IMR-90 (cell line): ENCODE measurements around the gene ACVR1. TPM values are rescaled to one million over a fixed set of nuclear protein-coding genes. Genes with fewer than 3 reads are reported as not detected.

Source experiments
- ATAC-seq: fragments of 200-7000 bp; cut with Tn5 transposase; 2 replicates; pipeline ENCODE4 v1.9.1; 2020; ENCODE audit warnings: low read depth, mild to moderate bottlenecking, moderate library complexity
- BruUV-seq: library from RNA; stranded (reverse); fragments of 400-500 nt; replicated peaks from 2 replicates; lab custom pipeline; 2021; lab: Mats Ljungman, UMichigan
- CTCF ChIA-PET: fragments of 300-600 bp; formaldehyde crosslinking; extraction: SDS; loops from one replicate; lab custom pipeline; 2021; ENCODE audit warnings: antibody characterized with exemption; lab: Yijun Ruan, JAX
- POLR2A ChIA-PET: fragments of 300-600 bp; sonication (Branson Sonifier 250); formaldehyde crosslinking; loops from one replicate; lab custom pipeline; 2022; ENCODE audit warnings: antibody characterized with exemption; ENCODE audit not compliant: unreplicated experiment; lab: Charles Lee
- DNase-seq: peaks from one replicate; pipeline ENCODE4 v3.0.0; 2013
- H2AFZ ChIP-seq: replicated peaks from 2 replicates; pipeline ENCODE3; 2013; ENCODE audit warnings: low read length, mild to moderate bottlenecking; ENCODE audit not compliant: poor library complexity
- H2AK5ac ChIP-seq: 2 replicates; pipeline ENCODE4 v1.6.1; 2013; ENCODE audit warnings: low read depth, low read length, inconsistent platforms
- H2AK9ac ChIP-seq: replicated peaks from 2 replicates; pipeline ENCODE3; 2013; ENCODE audit warnings: mild to moderate bottlenecking, low read depth, low read length, moderate library complexity; ENCODE audit not compliant: poor library complexity
- H2BK120ac ChIP-seq: 2 replicates; pipeline ENCODE4 v1.6.1; 2013; ENCODE audit warnings: low read depth, low read length, inconsistent platforms
- H2BK15ac ChIP-seq: 3 replicates; pipeline ENCODE4 v1.6.1; 2013; ENCODE audit warnings: low read depth, low read length, inconsistent platforms
- H2BK20ac ChIP-seq: 2 replicates; pipeline ENCODE4 v1.6.1; 2013; ENCODE audit warnings: low read depth, mild to moderate bottlenecking, inconsistent platforms, low read length, moderate library complexity
- H2BK5ac ChIP-seq: 2 replicates; pipeline ENCODE4 v1.6.1; 2013; ENCODE audit warnings: mild to moderate bottlenecking, low read depth, low read length, inconsistent platforms; ENCODE audit not compliant: poor library complexity, severe bottlenecking
- H3K14ac ChIP-seq: replicated peaks from 2 replicates; pipeline ENCODE4 v1.6.1; 2013; ENCODE audit warnings: low read depth, low read length, inconsistent platforms
- H3K18ac ChIP-seq: 2 replicates; pipeline ENCODE4 v1.6.1; 2013; ENCODE audit warnings: low read depth, low read length, control low read depth
- H3K23ac ChIP-seq: 2 replicates; pipeline ENCODE4 v1.6.1; 2013; ENCODE audit warnings: low read depth, low read length, inconsistent platforms
- H3K27ac ChIP-seq: 2 replicates; pipeline ENCODE4 v1.5.1; 2013; ENCODE audit warnings: mild to moderate bottlenecking, control low read depth, low read length; ENCODE audit not compliant: insufficient read depth
- H3K27me3 ChIP-seq: 2 replicates; pipeline ENCODE4 v1.6.1; 2013; ENCODE audit warnings: low read length; ENCODE audit not compliant: control insufficient read depth, insufficient read depth
- H3K36me3 ChIP-seq: 2 replicates; pipeline ENCODE4 v1.6.1; 2013; ENCODE audit warnings: low read length, mixed read lengths; ENCODE audit not compliant: control insufficient read depth, insufficient read depth
- H3K4ac ChIP-seq: 2 replicates; pipeline ENCODE4 v1.6.1; 2013; ENCODE audit warnings: low read depth, low read length, inconsistent platforms
- H3K4me1 ChIP-seq: 2 replicates; pipeline ENCODE4 v1.6.1; 2013; ENCODE audit warnings: low read length, mixed read lengths; ENCODE audit not compliant: control insufficient read depth, insufficient read depth
- H3K4me2 ChIP-seq: 2 replicates; pipeline ENCODE4 v1.6.1; 2013; ENCODE audit warnings: low read depth, mild to moderate bottlenecking, control low read depth, low read length, moderate library complexity
- H3K4me3 ChIP-seq: 2 replicates; pipeline ENCODE4 v1.5.1; 2013; ENCODE audit warnings: low read depth, mild to moderate bottlenecking, control low read depth, low read length, moderate library complexity; ENCODE audit not compliant: insufficient read depth
- H3K56ac ChIP-seq: 2 replicates; pipeline ENCODE4 v1.6.1; 2013; ENCODE audit warnings: low read length, inconsistent platforms; ENCODE audit not compliant: insufficient read depth; ENCODE audit errors: extremely low read depth
- H3K79me1 ChIP-seq, 2 experiments: 2 replicates each; pipeline ENCODE4 v1.6.1; 2013; ENCODE audit warnings: low read length in 2 of 2, inconsistent platforms in 1 of 2, low read depth in 1 of 2
- H3K9ac ChIP-seq: 2 replicates; pipeline ENCODE4 v1.6.1; 2013; ENCODE audit warnings: low read depth, low read length, control low read depth
- H3K9me1 ChIP-seq: 2 replicates; pipeline ENCODE4 v1.6.1; 2013; ENCODE audit warnings: low read length, inconsistent platforms; ENCODE audit not compliant: insufficient read depth
- H3K9me3 ChIP-seq: 2 replicates; pipeline ENCODE4 v1.6.1; 2013; ENCODE audit warnings: low read length; ENCODE audit not compliant: control insufficient read depth, insufficient read depth
- H4K20me1 ChIP-seq: 2 replicates; pipeline ENCODE4 v1.6.1; 2013; ENCODE audit warnings: low read length, inconsistent platforms; ENCODE audit not compliant: insufficient read depth
- H4K5ac ChIP-seq: 2 replicates; pipeline ENCODE4 v1.6.1; 2013; ENCODE audit warnings: mild to moderate bottlenecking, low read depth, low read length, control low read depth
- H4K8ac ChIP-seq, 2 experiments: 2 replicates each; pipeline ENCODE4 v1.6.1; 2013; ENCODE audit warnings: low read depth in 2 of 2, low read length in 2 of 2, control low read depth in 1 of 2, inconsistent platforms in 1 of 2
- H4K91ac ChIP-seq: 2 replicates; pipeline ENCODE4 v1.6.1; 2013; ENCODE audit warnings: low read depth, low read length, inconsistent platforms; ENCODE audit not compliant: insufficient read depth
- CEBPB ChIP-seq: IDR thresholded peaks from 2 replicates; pipeline ENCODE4 v1.6.1; 2012; ENCODE audit warnings: low read depth, low read length, improper control_type of control experiment
- CHD1 ChIP-seq: IDR thresholded peaks from 2 replicates; pipeline ENCODE4 v1.6.1; 2012; ENCODE audit warnings: low read depth, low read length, improper control_type of control experiment
- ELK1 ChIP-seq: fragments of 150-350 bp; IDR thresholded peaks from 2 replicates; pipeline ENCODE4 v1.6.1; 2016; ENCODE audit warnings: low read depth, mild to moderate bottlenecking, low read length, moderate library complexity, borderline replicate concordance
- MAFK ChIP-seq: IDR thresholded peaks from 2 replicates; pipeline ENCODE4 v1.6.1; 2012; ENCODE audit warnings: low read depth, low read length, improper control_type of control experiment
- MXI1 ChIP-seq: IDR thresholded peaks from 2 replicates; pipeline ENCODE4 v1.6.1; 2012; ENCODE audit warnings: low read depth, mild to moderate bottlenecking, low read length, moderate library complexity, borderline replicate concordance
- NFE2L2 ChIP-seq: fragments of 150-350 bp; IDR thresholded peaks from 2 replicates; pipeline ENCODE4 v1.6.1; 2016; ENCODE audit warnings: low read depth, mild to moderate bottlenecking, low read length
- POLR2A ChIP-seq: IDR thresholded peaks from 2 replicates; pipeline ENCODE4 v1.6.1; 2012; ENCODE audit warnings: mild to moderate bottlenecking, low read depth, low read length
- RAD21 ChIP-seq: IDR thresholded peaks from 2 replicates; pipeline ENCODE4 v1.6.1; 2012; ENCODE audit warnings: low read length, improper control_type of control experiment
- RFX5 ChIP-seq: IDR thresholded peaks from 2 replicates; pipeline ENCODE4 v1.8.0; 2012; ENCODE audit warnings: low read depth, mild to moderate bottlenecking, low read length, moderate library complexity
- SMC3 ChIP-seq: fragments of 150-350 bp; IDR thresholded peaks from 2 replicates; pipeline ENCODE4 v1.6.1; 2016; ENCODE audit warnings: low read depth, mild to moderate bottlenecking, antibody characterized with exemption, low read length, moderate library complexity
- USF2 ChIP-seq: fragments of 150-350 bp; IDR thresholded peaks from 2 replicates; pipeline ENCODE4 v1.6.1; 2017; ENCODE audit warnings: mild to moderate bottlenecking, antibody characterized with exemption, low read length, low read depth
- WGBS, 2 experiments: methylation state at CpG; one replicate each; pipeline versions ENCODE4 v1.1.5 to v1.1.7; 2013; ENCODE audit warnings: missing lambda C conversion rate in 2 of 2; ENCODE audit not compliant: insufficient read length in 1 of 2; ENCODE audit errors: extremely low coverage in 2 of 2; 5-methylcytosine and 5-hydroxymethylcytosine counted together
- dilution Hi-C: fragments of 300-500 bp; cut with HindIII; formaldehyde crosslinking; loops from one replicate; pipeline ENCODE4 v1.14.3; 2018; ENCODE audit warnings: low sequenced_read_pairs; ENCODE audit not compliant: unreplicated experiment
- in situ Hi-C: fragments of 300-500 bp; cut with MboI; formaldehyde crosslinking; loops from 3 replicates; pipeline ENCODE4 v1.14.3; 2019; ENCODE audit warnings: low sequenced_read_pairs, inconsistent platforms, mixed read lengths
- intact Hi-C: fragments of 100-400 bp; cut with micrococcal nuclease; formaldehyde crosslinking; loops from 2 replicates; pipeline ENCODE4 v1.10.0; 2022
- polyA plus RNA-seq, 3 experiments: library from polyadenylated mRNA; depleted of rRNA; stranded (reverse); fragments of >200 nt; gene quantifications; 2 replicates each; pipeline ENCODE4 v1.2.3, GENCODE V29; 2012; ENCODE audit warnings: low replicate concordance in 1 of 3
- total RNA-seq: library from RNA; depleted of rRNA; stranded (reverse); fragments of >200 nt; gene quantifications from 2 replicates; pipeline ENCODE4 v1.2.3, GENCODE V29; 2012

ACVR1 gene
- total and polyA plus RNA-seq, 2 of the 4 experiments (the other 2 are of a cell fraction) = 21.1 to 40.8 TPM

GRCh38 chr2:157741819-157742484 lies 134.2 kb downstream of the ACVR1 start:
- 93% methylated on average over 4 of the region's 14 CpGs; no CpG with 5 or more reads in 1 of the 2 experiments for WGBS, 2 experiments
- dilution Hi-C loops = no loop called here
- Histone ChIP-seq H3K18ac (no peak overlapping the region), H4K91ac (no peak overlapping the region), H3K23ac (no peak overlapping the region), H3K79me1 (peaks cover 12 to 27% of the 10 kb centered on the region in 2 experiments), H3K9ac (no peak overlapping the region), H4K5ac (no peak overlapping the region), H4K8ac (no peak overlapping the region), H3K4me3 (no peak overlapping the region), H3K56ac (no peak overlapping the region), H2BK120ac (no peak overlapping the region), H2AK9ac (no peak overlapping the region), H3K4me1 (peaks cover 6% of the 10 kb centered on the region), H2BK5ac (no peak overlapping the region), H3K36me3 (peaks cover 16% of the 10 kb centered on the region), H2BK20ac (no peak overlapping the region), H3K9me3 (no peaks in the 10 kb centered on the region), H3K4me2 (no peak overlapping the region), H4K20me1 (no peaks in the 10 kb centered on the region), H3K27me3 (no peaks in the 10 kb centered on the region), H3K9me1 (peaks cover 11% of the 10 kb centered on the region), H3K4ac (no peak overlapping the region), H3K14ac (no peak overlapping the region), H3K27ac (no peak overlapping the region), H2BK15ac (no peak overlapping the region), H2AK5ac (no peak overlapping the region), H2AFZ (no peak overlapping the region)
- no TSS peak for BruUV-seq
- in situ Hi-C loops = no loop called here
- POLR2A ChIA-PET = no interaction called here
- CTCF ChIA-PET = no interaction called here
- ATAC-seq (no peak), DNase-seq (no peak)
- intact Hi-C loops = no loop called here
- TF ChIP-seq ELK1 = no peak
- TF ChIP-seq RAD21 = no peak
- TF ChIP-seq NFE2L2 = no peak
- no peak for TF ChIP-seq MAFK
- TF ChIP-seq CEBPB = no peak
- no peak for TF ChIP-seq MXI1
- TF ChIP-seq SMC3 = no peak
- TF ChIP-seq USF2 = no peak
- no peak for TF ChIP-seq CHD1
- TF ChIP-seq RFX5 = no peak
- no peak for TF ChIP-seq POLR2A
